ENCODE results near the gene CSH1. TPM values are rescaled to one million over a fixed set of nuclear protein-coding genes. Genes with fewer than 3 reads are reported as not detected.

The CSH1 gene
- total and polyA plus RNA-seq, 2 donors (not counting 3 experiments of a cell fraction or from before 2014, with no cell fraction given) = not detected

- FAIRE-seq (no peak), DNase-seq (ENCODE audit: low read depth, low spot score) (no peak)
- H3K9ac ChIP-seq (replicated peaks; ENCODE audit: extremely low read depth, insufficient read depth, low read length) = no peak overlapping the region
- intact Hi-C loops (cut with micrococcal nuclease) = no loop called here
- H3K4me3 ChIP-seq (replicated peaks in 1 of 3; ENCODE audit: insufficient read depth in 1 of 3, low read depth in 1 of 3, low read length in 3 of 3) = no peak overlapping the region
- ChIA-PET CTCF (interaction anchor here (1.9 kb wide), 1 partner anchor 22 kb away, joined by 9 read pairs; the partner anchor contains the start of gene GH1), POLR2A (no interaction called here)
- dilution Hi-C loops (cut with MboI; ENCODE audit: extremely low pct_ligation_motif_present, low sequenced_read_pairs) = no loop called here
- TF ChIP-seq EZH2 (IDR thresholded peaks at IDR 0.05; ENCODE audit: borderline replicate concordance, low read depth, low read length, severe bottlenecking) = no peak
- TF ChIP-seq POLR2AphosphoS5 (IDR thresholded peaks at IDR 0.05; ENCODE audit: insufficient read depth, low read depth, low read length) = no peak
- H4K20me1 ChIP-seq (replicated peaks; ENCODE audit: control insufficient read depth, extremely low read depth, insufficient read depth, low read length) = no peaks in the 10 kb centered on the region
- no peak overlapping the region for H2AFZ ChIP-seq (ENCODE audit: low read depth, low read length)
- H3K27ac ChIP-seq (ENCODE audit: insufficient read depth, low read depth, low read length) = no peak overlapping the region
- no peak overlapping the region for H3K4me2 ChIP-seq (ENCODE audit: insufficient read depth, low read length)
- H3K79me2 ChIP-seq (ENCODE audit: control insufficient read depth, insufficient read depth, low read length) = no peaks in the 10 kb centered on the region
- no peaks in the 10 kb centered on the region for H3K36me3 ChIP-seq (ENCODE audit: control insufficient read depth in 2 of 2, extremely low read depth in 1 of 2, insufficient read depth in 2 of 2, low read length in 2 of 2)
- no peaks in the 10 kb centered on the region for H3K9me3 ChIP-seq (replicated peaks; ENCODE audit: control insufficient read depth, insufficient read depth, low read length)
- no TSS peak for BruUV-seq (replicated peaks)
- H3K9me1 ChIP-seq (replicated peaks; ENCODE audit: control insufficient read depth, extremely low read depth, insufficient read depth, low read length) = no peaks in the 10 kb centered on the region
- H3K4me1 ChIP-seq (ENCODE audit: control insufficient read depth, extremely low read depth, insufficient read depth, low read length) = no peaks in the 10 kb centered on the region
- H3K27me3 ChIP-seq (ENCODE audit: control insufficient read depth in 2 of 2, insufficient read depth in 2 of 2, low read length in 2 of 2) = no peaks in the 10 kb centered on the region
Measured at GRCh38 chr17:63941162-63941561, 44.8 kb upstream of the CSH1 start.

- POLR2A ChIA-PET = no interaction called here
- H3K27me3 ChIP-seq (ENCODE audit: control insufficient read depth in 2 of 2, insufficient read depth in 2 of 2, low read length in 2 of 2) = no peaks in the 10 kb centered on the region
- BruUV-seq (replicated peaks) = no TSS peak
- H3K4me2 ChIP-seq (ENCODE audit: insufficient read depth, low read length) = no peak overlapping the region
- H3K4me3 ChIP-seq (replicated peaks in 1 of 3; ENCODE audit: insufficient read depth in 1 of 3, low read depth in 1 of 3, low read length in 3 of 3) = no peak overlapping the region
- no peaks in the 10 kb centered on the region for H3K36me3 ChIP-seq (ENCODE audit: control insufficient read depth in 2 of 2, extremely low read depth in 1 of 2, insufficient read depth in 2 of 2, low read length in 2 of 2)
- TF ChIP-seq EZH2 (IDR thresholded peaks at IDR 0.05; ENCODE audit: borderline replicate concordance, low read depth, low read length, severe bottlenecking) (no peak), FOS (IDR thresholded peaks at IDR 0.05; ENCODE audit: borderline replicate concordance, insufficient read depth, low read length) (no peak), CTCF (IDR thresholded peaks at IDR 0.05; ENCODE audit: extremely low read depth in 1 of 2, insufficient read depth in 1 of 2, low read depth in 1 of 2, low read length in 2 of 2) (no peak), POLR2AphosphoS5 (IDR thresholded peaks at IDR 0.05; ENCODE audit: insufficient read depth, low read depth, low read length) (no peak), MYC (IDR thresholded peaks at IDR 0.05; ENCODE audit: low read depth, low read length) (no peak), GATA2 (IDR thresholded peaks at IDR 0.05; ENCODE audit: insufficient read depth, insufficient read length, low read depth, low read length) (no peak), JUN (IDR thresholded peaks at IDR 0.05; ENCODE audit: borderline replicate concordance, insufficient read depth, insufficient read length, low read depth) (no peak), POLR2A (IDR thresholded peaks at IDR 0.05; ENCODE audit: low read depth, low read length) (no peak), MAX (IDR thresholded peaks at IDR 0.05; ENCODE audit: insufficient read depth, insufficient read length) (no peak)
- CTCF ChIA-PET = interaction anchor here (0.9 to 1.9 kb wide), 5 partner anchors 21 to 193 kb away, joined by 3 to 9 read pairs (median 3); partner anchors contain the start of gene GH1
- intact Hi-C loops (cut with micrococcal nuclease) (no loop called here), dilution Hi-C loops (cut with MboI; ENCODE audit: extremely low pct_ligation_motif_present, low sequenced_read_pairs) (no loop called here)
- H3K9me3 ChIP-seq (replicated peaks; ENCODE audit: control insufficient read depth, insufficient read depth, low read length) = no peaks in the 10 kb centered on the region
- H3K9me1 ChIP-seq (replicated peaks; ENCODE audit: control insufficient read depth, extremely low read depth, insufficient read depth, low read length) = no peaks in the 10 kb centered on the region
- H3K9ac ChIP-seq (replicated peaks; ENCODE audit: extremely low read depth, insufficient read depth, low read length) = no peak overlapping the region
- H3K4me1 ChIP-seq (ENCODE audit: control insufficient read depth, extremely low read depth, insufficient read depth, low read length) = no peaks in the 10 kb centered on the region
- no peaks in the 10 kb centered on the region for H3K79me2 ChIP-seq (ENCODE audit: control insufficient read depth, insufficient read depth, low read length)
- FAIRE-seq (no peak), DNase-seq (ENCODE audit: low read depth, low spot score) (no peak)
- H3K27ac ChIP-seq (ENCODE audit: insufficient read depth, low read depth, low read length) = no peak overlapping the region
- no peaks in the 10 kb centered on the region for H4K20me1 ChIP-seq (replicated peaks; ENCODE audit: control insufficient read depth, extremely low read depth, insufficient read depth, low read length)
- H2AFZ ChIP-seq (ENCODE audit: low read depth, low read length) = no peak overlapping the region
Measured at GRCh38 chr17:63940584-63940983, 44.2 kb upstream of the CSH1 start.
